ENCODE measurements around the gene PRAMEF13.
"Not testable (repeated sequence)": the region's sequence is repeated elsewhere in the genome, so short reads cannot be mapped to it uniquely, and the experiment has no call there.

Gene PRAMEF13, protein sequence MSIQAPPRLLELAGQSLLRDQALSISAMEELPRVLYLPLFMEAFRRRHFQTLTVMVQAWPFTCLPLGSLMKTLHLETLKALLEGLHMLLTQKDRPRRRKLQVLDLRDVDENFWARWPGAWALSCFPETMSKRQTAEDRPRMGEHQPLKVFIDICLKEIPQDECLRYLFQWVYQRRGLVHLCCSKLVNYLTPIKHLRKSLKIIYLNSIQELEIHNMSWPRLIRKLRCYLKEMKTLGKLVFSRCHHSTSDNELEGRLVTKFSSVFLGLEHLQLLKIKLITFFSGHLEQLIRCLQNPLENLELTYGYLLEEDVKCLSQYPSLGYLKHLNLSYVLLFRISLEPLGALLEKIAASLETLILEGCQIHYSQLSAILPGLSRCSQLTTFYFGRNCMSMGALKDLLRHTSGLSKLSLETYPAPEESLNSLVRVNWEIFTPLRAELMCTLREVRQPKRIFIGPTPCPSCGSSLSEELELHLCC

DNA sequence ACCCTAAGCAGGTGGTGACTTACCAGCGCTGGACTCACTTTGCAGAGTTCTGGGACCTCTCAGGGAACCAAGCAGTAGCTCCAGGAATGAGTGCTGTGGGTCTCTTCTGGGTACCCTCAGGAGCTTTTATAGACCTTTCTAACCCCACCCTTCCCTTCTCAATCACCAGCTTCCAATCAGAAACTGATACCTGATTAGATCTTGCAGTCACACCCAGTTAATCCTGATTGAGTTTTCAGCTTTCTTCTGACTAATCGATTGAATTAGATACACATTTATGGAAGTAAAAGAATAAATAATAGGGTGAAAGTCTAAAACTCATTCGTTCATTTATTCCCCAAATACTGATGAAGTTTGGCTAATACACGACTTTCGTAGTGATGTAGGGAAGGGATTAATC lies at the start of gene PRAMEF13:
Gene PRAMEF13, minus strand, starts transcription at position 101 of the 400 bp plus-strand sequence. CDS start 1,820 bp downstream, outside the sequence.
- DNase-seq (ENCODE audit: low read depth) = not testable (repeated sequence)

DNA sequence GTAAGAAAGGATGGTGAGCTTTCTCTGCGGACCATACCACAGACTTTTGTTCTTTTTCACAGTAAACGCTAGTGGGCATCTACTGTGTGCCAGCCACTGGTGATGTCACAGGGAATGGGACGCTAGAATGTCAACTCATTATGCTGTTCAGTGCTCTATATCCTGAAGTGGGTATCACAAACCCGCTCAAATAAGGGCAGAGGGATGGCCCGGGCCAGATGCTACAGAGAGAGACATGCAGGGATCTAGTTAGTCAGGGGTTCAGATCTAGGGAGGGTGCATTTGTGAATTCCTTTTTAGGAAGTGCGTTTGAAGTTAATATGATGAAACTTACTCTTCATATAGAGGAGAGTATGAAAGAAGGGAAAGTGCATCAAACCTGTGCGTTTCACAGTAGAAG lies 45.9 kb upstream of the PRAMEF13 start:
- not testable (repeated sequence) for DNase-seq (ENCODE audit: low read depth)

DNA sequence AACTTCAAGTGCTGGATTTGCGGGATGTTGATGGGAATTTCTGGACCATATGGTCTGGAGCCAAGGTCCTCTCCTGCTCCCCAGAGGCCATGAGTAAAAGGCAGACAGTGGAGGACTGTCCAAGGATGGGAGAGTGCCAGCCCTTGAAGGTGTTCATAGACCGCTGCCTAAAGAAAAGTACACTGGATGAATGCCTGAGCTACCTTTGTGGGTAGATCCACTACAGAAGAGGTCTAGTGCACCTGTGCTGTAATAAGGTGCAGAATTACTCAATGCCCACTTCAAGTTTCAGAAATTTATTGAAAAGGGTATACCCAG lies 45.3 kb upstream of the PRAMEF13 start:
- DNase-seq (ENCODE audit: low read depth) = not testable (repeated sequence)

DNA sequence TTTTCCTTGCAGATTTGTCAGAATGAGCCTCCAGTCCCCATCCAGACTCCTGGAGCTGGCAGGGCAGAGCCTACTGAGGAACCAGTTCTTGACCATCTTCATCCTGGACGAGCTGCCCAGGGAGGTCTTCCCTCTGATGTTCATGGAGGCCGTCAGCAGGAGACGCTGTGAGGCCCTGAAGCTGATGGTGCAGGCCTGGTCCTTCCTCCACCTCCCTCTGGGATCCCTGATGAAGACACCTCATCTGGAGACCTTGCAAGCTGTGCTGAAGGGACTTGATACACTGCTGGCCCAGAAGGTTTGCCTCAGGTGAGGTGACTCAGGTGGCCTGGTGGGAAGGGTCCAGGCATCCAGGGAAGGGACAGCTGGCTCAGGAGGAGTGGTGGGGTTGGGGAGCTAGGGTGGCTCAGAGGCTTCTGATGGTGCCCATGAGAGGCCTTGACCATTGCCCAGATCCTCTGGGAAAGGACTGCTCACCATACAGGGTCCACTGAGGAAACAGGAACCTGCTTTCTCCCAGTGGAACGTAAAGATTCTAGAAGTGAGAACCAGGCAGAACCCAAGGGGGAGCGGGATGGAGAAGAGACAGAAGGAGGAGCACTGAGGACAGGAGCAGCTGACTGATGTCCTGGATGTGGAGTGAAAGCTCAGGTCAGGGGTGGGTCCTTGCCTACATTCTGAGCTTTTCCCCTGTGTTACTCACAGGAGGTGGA lies 44.8 kb upstream of the PRAMEF13 start:
- not testable (repeated sequence) for DNase-seq (ENCODE audit: low read depth)

DNA sequence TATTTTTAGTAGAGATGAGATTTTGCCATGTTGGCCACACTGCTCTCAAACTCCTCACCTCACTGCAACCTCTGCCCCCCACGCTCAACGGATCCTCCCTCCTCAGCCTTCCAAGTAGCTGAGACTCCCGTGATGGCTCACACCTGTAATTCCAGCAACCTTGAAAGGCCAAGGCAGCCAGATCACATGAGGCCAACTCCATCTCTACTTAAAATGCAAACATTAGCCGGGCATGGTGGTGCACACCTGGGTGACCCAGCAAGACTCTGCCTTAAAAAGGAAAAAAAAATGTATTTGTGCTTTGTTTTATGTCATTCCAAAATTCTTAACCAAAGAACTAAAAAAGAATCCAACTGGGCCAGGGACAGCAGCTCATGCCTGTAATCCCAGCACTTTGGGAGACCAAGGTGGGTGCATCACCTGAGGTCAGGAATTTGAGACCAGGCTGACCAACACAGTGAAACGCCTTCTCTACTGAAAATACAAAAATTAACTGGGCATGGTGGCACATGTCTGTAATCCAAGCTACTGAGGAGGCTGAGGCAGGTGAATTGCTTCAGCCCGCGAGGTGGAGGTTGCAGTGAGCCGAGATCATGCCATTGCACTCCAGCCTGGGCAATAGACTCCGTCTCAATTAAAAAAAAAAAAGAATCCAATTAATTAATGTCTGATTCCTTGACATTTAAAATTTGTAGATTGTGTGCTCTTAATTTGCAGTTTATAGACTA lies 42.5 kb upstream of the PRAMEF13 start:
- not testable (repeated sequence) for DNase-seq (ENCODE audit: low read depth)

DNA sequence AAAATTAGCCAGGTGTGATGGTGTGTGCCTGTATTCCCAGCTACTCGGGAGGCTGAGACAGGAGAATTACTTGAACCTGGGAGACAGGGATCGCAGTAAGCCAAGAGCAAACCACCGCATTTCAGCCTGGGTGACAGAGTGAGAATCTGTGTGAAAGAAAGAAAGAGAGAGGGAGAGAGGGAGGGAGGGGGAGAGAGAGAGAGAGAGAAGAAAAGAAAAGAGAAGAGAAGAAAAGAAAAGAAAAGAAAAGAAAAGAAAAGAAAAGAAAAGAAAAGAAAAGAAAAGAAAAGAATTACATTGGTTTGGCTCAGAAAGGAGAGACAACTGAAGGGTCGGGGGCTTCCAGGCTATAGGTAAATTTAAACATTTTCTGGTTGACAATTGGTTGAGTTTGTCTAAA lies 38.4 kb upstream of the PRAMEF13 start:
- DNase-seq (ENCODE audit: low read depth) = not testable (repeated sequence)

DNA sequence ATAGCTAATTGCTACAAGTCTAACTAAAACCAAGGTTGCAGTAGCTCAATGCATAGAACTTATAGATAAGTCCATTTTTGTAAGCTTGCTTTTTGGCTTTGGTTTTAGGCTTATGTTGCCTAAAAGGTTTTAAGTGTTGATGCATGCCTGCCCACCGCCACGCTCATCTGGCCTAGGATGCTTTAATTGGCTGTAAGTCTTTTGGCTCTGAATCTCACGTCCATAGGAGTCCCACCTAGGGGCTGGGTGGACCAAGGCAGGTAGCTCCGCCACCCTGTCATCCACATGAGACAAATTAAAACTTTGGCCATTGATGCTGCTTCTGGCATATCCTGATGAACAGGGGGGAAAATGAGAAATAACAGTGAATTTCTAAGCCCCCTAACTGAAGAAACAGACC lies 36.4 kb upstream of the PRAMEF13 start:
- DNase-seq (ENCODE audit: low read depth) = not testable (repeated sequence)

DNA sequence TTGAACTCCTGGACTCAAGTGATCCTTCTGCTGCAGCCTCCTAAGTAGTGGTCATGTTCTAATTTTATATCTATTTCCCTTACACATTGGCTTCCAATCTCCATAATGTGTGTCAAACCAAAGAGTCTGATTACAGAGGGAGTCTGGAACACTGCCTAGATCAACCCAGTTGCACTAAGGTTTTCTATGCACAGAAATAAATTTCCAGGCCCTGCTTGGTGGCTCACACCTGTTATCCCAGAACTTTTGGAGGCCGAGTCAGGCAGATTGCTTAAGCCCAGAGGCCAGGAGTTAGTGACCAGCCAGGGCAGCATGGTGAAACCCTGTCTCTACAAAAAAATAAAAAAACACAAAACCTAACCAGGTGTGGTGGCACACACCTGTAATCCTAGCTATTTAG lies 32.8 kb upstream of the PRAMEF13 start:
- not testable (repeated sequence) for DNase-seq (ENCODE audit: low read depth)

DNA sequence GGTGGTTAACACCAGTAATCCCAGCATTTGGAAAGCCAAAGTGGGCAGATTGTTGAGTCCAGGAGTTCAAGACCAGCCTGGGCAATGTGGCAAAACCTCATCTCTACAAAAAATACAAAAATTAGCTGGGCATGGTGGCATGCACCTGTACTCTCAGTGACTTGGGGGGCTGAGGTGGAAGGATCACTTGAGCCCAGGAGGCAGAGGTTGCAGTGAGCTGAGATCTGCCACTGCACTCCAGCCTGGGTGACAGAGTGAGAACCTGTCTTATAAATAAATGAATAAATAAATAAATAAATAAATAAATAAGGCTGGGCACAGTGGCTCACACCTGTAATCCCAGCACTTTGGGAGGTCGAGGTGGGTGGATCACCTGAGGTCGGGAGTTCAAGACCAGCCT lies 30.8 kb upstream of the PRAMEF13 start:
- DNase-seq (ENCODE audit: low read depth) = not testable (repeated sequence)

DNA sequence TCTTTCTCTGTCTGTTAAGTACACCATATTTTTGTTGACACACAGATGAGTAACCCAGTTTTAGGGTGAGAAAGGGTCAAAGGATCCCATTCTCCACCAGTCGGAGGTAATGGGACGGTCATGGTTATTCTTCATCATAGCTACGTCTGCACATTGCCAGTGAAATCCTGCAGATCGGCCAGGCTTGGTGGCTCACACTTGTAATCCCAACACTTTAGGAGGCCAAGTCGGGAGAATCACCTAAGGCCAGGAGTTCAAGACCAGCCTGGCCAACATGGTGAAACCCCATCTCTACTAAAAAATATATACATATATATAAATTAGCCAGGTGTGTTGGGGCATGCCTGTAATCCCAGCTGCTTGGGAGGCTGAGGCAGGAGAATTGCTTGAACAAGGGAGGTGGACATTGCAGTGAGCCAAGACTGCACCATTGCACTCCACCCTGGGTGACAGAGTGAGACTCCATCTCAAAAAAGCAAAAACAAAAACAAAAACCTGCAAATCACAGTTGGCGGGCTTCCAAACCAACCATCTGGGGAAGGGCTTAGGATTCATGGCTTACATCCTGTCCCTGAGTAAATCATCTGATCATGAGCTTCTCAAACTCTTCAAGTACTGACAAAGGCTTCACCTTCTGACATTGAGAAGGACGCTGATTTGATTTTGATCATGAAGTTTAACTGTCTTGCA lies 30.0 kb upstream of the PRAMEF13 start:
- DNase-seq (ENCODE audit: low read depth) = not testable (repeated sequence)

DNA sequence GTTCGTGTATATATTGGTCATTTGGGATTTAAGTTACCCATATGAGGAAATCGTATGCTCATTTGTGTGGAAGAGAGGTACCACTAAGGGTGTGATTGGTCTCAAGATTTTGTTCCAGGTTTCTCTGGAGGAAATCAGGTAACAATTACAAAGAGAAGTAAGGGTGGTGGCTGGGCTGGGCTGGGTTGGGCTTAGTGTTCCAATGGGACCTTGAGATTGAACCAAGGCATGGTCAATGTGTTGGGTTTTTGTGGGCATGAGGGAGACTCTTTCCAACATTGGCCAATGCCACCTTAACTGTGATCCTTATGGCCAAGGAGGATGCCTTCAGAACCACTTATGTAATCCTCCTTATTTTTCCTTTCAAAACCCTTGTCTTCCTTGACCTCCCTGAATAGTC lies 29.4 kb upstream of the PRAMEF13 start:
- DNase-seq (ENCODE audit: low read depth) = not testable (repeated sequence)

DNA sequence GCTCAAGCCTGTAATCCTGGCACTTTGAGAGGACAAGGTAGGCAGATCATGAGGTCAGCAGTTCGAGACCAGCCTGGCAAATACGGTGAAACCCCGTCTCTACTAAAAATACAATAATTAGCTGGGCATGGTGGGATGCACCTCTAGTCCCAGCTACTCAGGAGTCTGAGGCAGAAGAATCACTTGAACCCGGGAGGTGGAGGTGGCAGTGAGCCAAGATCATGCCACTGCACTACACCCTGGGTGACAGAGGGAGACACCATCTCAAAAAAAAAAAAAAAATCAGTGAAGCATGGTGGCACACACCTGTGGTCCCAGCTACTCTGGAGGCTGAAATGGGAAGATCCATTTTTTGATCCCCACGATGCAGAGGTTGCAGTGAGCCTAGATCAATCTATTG lies 28.9 kb upstream of the PRAMEF13 start:
- DNase-seq (ENCODE audit: low read depth) = not testable (repeated sequence)

DNA sequence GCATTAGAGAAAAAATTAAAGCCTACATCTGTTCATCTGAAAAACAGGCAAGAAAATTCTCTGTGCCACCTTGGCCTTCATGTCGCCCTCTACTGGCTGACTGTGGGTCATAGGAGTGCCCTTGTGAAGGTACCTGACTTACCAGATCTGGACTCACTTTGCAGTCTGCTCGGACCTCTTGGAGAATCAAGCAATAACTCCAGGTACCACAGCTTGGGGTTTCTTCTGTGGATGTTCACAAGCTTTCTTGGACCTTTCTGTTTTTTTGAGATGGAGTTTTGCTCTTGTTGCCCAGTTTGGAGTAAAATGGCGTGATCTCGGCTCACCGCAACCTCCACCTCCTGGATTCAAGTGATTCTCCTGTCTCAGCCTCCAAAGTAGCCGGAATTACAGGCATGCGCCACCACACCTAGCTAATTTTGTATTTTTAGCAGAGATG lies 27.2 kb upstream of the PRAMEF13 start:
- DNase-seq (ENCODE audit: low read depth) = no peak

DNA sequence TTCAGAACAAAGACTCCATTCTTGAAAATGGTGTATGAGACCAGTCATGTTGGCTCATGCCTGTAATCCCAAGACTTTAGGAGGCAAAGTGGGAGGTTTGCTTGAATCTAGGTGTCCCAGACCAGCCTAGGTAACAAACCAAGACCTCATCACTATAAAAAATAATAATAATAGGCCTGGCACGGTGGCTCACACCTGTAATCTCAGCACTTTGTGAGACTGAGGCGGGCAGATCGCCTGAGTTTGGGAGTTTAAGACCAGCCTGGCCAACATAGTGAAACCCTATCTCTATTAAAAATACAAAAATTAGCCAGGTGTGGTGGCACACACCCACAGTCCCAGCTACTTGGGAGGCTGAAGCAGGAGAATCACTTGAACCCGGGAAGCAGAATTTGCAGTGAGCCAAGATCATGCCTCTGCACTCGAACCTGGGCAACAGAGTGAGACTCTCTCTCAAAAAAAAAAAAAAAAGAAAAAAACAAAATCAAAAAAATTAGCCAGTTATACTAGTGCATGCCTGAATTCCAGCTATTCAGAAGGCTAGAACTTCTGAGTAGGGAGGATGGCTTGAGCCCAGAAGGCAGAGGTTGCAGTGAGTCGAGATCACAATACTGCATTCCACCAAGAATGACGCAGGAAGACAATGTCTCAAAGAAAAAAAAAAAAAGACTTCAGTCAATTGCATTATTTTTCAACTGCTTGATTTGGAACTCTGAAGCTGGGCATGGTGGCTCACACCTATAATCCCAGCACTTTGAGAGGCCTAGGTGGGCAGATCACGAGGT lies 26.3 kb upstream of the PRAMEF13 start:
- not testable (repeated sequence) for DNase-seq (ENCODE audit: low read depth)

DNA sequence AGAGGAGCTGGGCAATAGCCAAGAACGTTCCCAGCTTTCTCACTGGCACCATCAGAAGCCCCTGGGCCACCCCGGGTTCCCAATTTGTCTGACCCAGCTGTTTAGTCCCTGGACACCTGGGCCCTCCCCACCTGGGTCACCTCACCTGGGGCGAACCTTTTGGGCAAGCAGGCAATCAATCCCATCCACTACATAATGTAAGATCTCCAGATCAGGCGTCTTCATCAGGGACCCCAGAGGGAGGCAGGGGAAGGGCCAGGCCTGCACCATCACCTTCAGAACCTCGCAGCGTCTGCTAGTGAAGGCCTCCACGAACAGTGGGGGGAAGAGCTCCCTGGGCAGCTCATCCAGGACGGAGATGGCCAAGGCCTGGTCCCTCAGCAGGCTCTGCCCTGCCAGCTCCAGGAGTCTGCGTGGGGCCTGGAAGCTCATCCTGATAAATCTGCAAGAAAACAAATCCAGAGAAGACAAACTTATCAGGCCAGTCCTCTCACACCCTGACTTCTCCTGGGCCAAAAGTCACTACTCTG lies 24.5 kb upstream of the PRAMEF13 start, which contains the start of gene PRAMEF18:
Gene PRAMEF18, minus strand, starts transcription at position 480 of the 530 bp plus-strand sequence. Its CDS starts 48 bp downstream, at position 432.
- not testable (repeated sequence) for DNase-seq (ENCODE audit: low read depth)

DNA sequence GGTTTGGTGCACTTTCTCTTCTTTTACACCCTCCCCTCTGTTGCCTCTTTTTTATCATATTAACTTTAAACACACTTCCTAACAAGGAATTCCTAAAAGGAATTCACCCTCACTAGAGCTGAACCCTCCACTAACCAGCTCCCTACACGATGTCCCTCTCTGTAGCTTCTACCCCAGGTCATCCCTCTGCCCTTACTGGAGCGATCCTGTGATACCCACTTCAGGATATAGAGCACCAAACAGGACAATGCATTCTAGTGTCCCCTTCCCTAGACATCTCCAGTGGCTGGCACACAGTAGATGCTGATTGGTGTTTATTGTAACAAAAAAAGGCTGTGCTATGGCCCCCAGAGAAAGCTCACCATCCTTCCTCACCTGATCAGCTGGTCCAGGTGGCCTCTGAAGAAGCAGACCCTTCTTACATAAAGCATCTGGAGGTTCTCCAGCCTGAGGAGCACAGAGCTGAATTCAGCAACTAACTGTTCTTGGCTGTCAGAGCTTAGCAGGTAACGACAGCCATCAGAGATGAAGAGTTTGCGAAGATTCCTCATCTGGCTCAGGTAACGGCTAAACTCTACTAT lies 23.4 kb upstream of the PRAMEF13 start:
- DNase-seq (ENCODE audit: low read depth) = no peak

DNA sequence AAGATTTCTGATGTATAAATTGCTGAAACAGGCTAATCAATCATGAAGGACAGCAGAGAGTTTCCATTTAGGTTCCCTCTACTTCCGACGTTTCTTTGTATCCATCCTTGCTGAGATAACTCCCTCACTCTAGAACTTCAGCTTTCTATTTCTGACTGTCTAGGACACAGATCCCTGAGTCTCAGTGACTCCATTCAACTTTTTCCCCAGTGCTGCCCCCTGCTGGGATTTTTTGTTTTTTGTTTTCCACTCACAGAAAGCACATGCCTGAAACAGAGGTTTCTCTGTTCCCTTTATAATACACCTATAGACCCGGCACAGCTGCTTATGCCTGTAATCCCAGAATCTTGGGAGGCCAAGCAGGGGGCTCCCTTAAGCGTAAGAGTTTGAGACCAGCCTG lies 21.6 kb upstream of the PRAMEF13 start:
- not testable (repeated sequence) for DNase-seq (ENCODE audit: low read depth)

DNA sequence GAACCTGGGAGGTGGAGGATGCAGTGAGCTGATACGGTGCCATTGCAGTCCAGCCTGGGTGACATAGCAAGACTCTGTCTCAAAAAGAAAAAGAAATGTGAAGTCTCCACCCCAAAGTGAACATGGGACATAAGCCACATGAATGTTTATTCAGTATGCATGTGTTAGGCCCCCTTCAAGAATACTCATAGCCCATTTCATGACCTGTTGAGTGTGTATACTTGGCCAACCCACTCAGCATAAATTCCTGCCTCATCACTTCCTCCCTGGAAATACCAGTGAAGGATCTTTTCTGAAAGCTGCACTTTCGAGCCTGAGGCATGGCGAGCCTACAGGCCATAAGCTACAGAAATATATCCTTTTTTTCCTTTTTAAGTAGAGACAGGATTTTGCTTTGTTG lies 18.0 kb upstream of the PRAMEF13 start:
- not testable (repeated sequence) for DNase-seq (ENCODE audit: low read depth)

DNA sequence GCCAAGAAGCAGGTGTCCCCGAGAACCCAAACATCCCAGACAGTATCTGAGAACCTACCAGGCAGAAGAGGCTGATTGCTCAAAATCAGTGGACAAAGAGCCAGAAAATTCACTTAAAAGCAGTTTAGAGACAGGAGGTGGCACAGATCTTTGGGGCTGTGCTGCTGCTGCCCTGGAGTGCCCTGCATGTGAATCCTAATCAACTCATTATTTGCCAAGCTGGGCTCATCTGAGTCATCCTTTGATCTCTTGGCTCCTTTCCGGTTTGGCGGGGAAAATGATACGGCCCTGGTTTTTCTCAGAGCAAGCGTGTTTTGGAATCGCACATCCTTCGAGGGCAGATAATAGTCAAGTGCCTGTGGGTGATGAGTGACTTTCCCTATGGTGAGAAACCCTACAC lies 15.4 kb upstream of the PRAMEF13 start:
- DNase-seq (ENCODE audit: low read depth) = not testable (repeated sequence)

DNA sequence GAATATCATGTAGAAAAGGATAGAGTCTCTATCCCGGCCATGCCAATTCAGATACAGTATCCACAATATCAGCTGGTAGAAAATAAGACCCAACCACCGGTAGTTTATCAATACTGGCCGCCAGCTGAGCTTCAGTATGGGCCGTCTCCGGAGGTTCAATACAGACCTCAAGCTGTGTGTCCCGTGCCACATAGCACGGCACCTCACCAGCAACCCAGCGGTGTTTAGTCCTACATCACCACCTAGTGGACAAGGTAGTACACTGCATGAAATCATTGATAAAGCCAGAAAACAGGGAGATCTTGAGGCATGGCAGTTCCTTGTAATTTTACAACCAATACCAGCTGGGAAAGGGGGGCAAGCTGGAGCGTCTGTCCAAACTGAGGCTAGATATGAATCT lies 7.5 kb upstream of the PRAMEF13 start:
- not testable (repeated sequence) for DNase-seq (ENCODE audit: low read depth)
